ENCODE measurements around the gene DRAP1.

The DRAP1 gene

DNA sequence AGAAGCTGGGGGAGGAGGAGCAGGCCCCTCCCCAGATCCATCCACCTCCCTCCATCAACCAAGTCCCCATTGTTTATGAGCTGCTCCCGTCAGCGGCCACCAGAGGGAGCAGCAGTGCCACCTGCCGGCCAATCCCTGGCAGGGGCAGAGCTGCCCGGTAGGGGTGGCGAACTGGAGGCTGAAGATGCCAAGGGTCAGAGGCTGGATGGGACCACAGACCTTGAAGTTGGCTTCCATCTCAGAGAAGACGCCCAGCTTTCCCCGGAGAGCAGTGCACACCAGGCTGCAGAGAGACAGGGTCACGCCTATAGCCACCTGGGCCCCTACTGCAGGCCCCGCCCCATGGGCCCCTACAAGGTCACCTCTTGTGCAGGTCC lies 34.5 kb upstream of the DRAP1 start:
- H3K27me3 ChIP-seq (ENCODE audit: insufficient read depth, poor library complexity, severe bottlenecking), result no peaks in the 10 kb centered on the region
- TF ChIP-seq, protein P1, sequence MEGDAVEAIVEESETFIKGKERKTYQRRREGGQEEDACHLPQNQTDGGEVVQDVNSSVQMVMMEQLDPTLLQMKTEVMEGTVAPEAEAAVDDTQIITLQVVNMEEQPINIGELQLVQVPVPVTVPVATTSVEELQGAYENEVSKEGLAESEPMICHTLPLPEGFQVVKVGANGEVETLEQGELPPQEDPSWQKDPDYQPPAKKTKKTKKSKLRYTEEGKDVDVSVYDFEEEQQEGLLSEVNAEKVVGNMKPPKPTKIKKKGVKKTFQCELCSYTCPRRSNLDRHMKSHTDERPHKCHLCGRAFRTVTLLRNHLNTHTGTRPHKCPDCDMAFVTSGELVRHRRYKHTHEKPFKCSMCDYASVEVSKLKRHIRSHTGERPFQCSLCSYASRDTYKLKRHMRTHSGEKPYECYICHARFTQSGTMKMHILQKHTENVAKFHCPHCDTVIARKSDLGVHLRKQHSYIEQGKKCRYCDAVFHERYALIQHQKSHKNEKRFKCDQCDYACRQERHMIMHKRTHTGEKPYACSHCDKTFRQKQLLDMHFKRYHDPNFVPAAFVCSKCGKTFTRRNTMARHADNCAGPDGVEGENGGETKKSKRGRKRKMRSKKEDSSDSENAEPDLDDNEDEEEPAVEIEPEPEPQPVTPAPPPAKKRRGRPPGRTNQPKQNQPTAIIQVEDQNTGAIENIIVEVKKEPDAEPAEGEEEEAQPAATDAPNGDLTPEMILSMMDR (IDR thresholded peaks at IDR 0.05; ENCODE audit: insufficient read depth, low read length), result peak; percentile 99
- TF ChIP-seq, protein P2, sequence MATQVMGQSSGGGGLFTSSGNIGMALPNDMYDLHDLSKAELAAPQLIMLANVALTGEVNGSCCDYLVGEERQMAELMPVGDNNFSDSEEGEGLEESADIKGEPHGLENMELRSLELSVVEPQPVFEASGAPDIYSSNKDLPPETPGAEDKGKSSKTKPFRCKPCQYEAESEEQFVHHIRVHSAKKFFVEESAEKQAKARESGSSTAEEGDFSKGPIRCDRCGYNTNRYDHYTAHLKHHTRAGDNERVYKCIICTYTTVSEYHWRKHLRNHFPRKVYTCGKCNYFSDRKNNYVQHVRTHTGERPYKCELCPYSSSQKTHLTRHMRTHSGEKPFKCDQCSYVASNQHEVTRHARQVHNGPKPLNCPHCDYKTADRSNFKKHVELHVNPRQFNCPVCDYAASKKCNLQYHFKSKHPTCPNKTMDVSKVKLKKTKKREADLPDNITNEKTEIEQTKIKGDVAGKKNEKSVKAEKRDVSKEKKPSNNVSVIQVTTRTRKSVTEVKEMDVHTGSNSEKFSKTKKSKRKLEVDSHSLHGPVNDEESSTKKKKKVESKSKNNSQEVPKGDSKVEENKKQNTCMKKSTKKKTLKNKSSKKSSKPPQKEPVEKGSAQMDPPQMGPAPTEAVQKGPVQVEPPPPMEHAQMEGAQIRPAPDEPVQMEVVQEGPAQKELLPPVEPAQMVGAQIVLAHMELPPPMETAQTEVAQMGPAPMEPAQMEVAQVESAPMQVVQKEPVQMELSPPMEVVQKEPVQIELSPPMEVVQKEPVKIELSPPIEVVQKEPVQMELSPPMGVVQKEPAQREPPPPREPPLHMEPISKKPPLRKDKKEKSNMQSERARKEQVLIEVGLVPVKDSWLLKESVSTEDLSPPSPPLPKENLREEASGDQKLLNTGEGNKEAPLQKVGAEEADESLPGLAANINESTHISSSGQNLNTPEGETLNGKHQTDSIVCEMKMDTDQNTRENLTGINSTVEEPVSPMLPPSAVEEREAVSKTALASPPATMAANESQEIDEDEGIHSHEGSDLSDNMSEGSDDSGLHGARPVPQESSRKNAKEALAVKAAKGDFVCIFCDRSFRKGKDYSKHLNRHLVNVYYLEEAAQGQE (IDR thresholded peaks at IDR 0.05; ENCODE audit: insufficient replicate concordance, low read depth), result no peak
- no peak overlapping the region for H3K4me3 ChIP-seq (replicated peaks; ENCODE audit: insufficient read depth, low read length)
- peak in 1 of 2 experiments; percentile 77 for DNase-seq (ENCODE audit: low read depth in 1 of 2, low spot score in 1 of 2)
- no peak overlapping the region for H3K27ac ChIP-seq (replicated peaks)

DNA sequence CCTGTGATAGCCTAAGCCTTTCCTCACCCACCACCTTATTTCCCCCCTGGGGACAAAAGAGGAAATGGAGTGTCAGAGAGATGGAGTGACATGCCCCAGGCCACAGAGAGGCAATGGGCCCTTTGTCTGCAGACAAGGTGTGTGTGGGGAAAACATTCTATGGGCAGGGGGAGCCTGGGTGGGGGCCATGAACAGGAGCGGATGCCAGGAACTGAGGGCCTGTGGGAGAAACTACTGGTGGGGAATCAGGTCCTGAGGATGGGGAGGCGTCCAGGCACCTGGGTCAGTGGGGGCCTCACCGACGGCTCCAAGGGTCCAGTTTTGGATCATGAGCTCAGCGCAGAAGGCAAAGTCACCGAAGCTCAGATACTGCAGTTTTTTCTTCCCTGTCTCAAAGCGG lies 34.0 kb upstream of the DRAP1 start:
- H3K27me3 ChIP-seq (ENCODE audit: insufficient read depth, poor library complexity, severe bottlenecking), result no peaks in the 10 kb centered on the region
- TF ChIP-seq, protein P2 (IDR thresholded peaks at IDR 0.05; ENCODE audit: insufficient replicate concordance, low read depth), result no peak
- TF ChIP-seq POLR2AphosphoS5 (IDR thresholded peaks at IDR 0.05; ENCODE audit: low read depth) (no peak), GABPA (IDR thresholded peaks at IDR 0.05; ENCODE audit: low read depth) (no peak), SPI1 (IDR thresholded peaks at IDR 0.05; ENCODE audit: borderline replicate concordance, low read depth) (no peak)
- TF ChIP-seq, protein P1 (IDR thresholded peaks at IDR 0.05; ENCODE audit: insufficient read depth, low read length), result no peak
- H3K4me3 ChIP-seq (replicated peaks; ENCODE audit: insufficient read depth, low read length), result no peak overlapping the region
- DNase-seq (ENCODE audit: low read depth in 1 of 2, low spot score in 1 of 2), result no peak
- H3K27ac ChIP-seq (replicated peaks), result no peak overlapping the region

DNA sequence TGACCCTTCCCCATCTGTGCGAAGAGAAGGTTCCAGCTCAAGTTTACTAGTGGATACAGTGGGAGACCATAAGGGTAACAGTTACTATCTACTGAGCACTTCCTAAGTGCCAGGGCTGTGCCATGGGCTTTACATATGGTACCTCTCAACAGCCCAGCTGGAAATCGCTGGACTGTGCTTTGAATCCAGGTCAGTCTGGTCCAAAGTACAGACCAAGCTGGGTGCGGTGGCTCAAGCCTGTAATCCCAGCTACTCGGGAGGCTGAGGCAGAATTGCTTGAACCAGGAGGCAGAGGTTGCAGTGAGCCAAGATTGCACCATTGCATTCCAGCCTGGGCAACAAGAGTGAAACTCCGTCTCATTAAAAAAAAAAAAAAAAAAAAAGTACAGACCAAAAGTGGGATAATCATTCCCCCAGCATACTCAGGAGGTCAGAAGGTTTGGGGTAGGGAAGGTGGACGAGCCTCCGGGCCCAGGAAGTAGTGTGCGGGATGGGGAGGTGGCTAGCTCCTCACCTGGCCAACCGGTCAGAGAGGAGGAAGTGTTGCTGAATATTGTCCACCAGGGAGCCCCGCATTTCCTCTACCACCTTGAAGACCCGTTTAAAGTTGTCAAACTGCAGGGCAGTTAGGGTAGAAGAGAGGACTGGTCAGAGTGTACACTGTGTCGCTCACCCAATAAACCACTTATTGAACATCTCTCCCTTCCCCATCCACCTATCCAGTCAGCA lies 33.3 kb upstream of the DRAP1 start:
- Histone ChIP-seq H3K4me3 (replicated peaks; ENCODE audit: insufficient read depth, low read length) (no peak overlapping the region), H3K27ac (replicated peaks) (no peak overlapping the region), H3K27me3 (ENCODE audit: insufficient read depth, poor library complexity, severe bottlenecking) (no peaks in the 10 kb centered on the region)
- TF ChIP-seq GABPA (IDR thresholded peaks at IDR 0.05; ENCODE audit: low read depth) (no peak), SPI1 (IDR thresholded peaks at IDR 0.05; ENCODE audit: borderline replicate concordance, low read depth) (no peak), POLR2AphosphoS5 (IDR thresholded peaks at IDR 0.05; ENCODE audit: low read depth) (no peak)
- TF ChIP-seq, protein P1 (IDR thresholded peaks at IDR 0.05; ENCODE audit: insufficient read depth, low read length), result no peak
- TF ChIP-seq, protein P2 (IDR thresholded peaks at IDR 0.05; ENCODE audit: insufficient replicate concordance, low read depth), result no peak
- DNase-seq (ENCODE audit: low read depth in 1 of 2, low spot score in 1 of 2), result no peak
